Mesodermal cell (in vitro differentiated cells): ENCODE measurements around the gene GPER1.

Experiments used
- H3K27ac ChIP-seq: 2 replicates; pipeline ENCODE4 v1.7.0; 2013; ENCODE audit warnings: mild to moderate bottlenecking, low read depth, low read length, moderate library complexity; ENCODE audit not compliant: severe bottlenecking
- H3K36me3 ChIP-seq: 2 replicates; pipeline ENCODE4 v1.7.1; 2013; ENCODE audit warnings: mild to moderate bottlenecking, low read length, moderate library complexity; ENCODE audit not compliant: control insufficient read depth, insufficient read depth
- H3K4me1 ChIP-seq: one replicate; pipeline ENCODE4 v1.7.1; 2013; ENCODE audit warnings: mild to moderate bottlenecking, low read length; ENCODE audit not compliant: insufficient read depth, control insufficient read depth, poor library complexity, severe bottlenecking
- H3K4me3 ChIP-seq: 2 replicates; pipeline ENCODE4 v1.7.0; 2013; ENCODE audit warnings: low read length, control low read depth, mild to moderate bottlenecking; ENCODE audit not compliant: insufficient read depth, poor library complexity, severe bottlenecking; ENCODE audit errors: extremely low read depth
- H3K9me3 ChIP-seq: 2 replicates; pipeline ENCODE4 v1.7.1; 2013; ENCODE audit warnings: mild to moderate bottlenecking, low read length, moderate library complexity; ENCODE audit not compliant: control insufficient read depth
- WGBS, 2 experiments: methylation state at CpG; one replicate each; pipeline ENCODE4 v1.1.5; 2013; ENCODE audit warnings: missing lambda C conversion rate in 2 of 2; ENCODE audit not compliant: insufficient coverage in 2 of 2; 5-methylcytosine and 5-hydroxymethylcytosine counted together

GPER1 gene

GRCh38 chr7:1092161-1092632 is 4.3 kb downstream of the GPER1 start:
- Histone ChIP-seq H3K36me3 (peaks cover 16% of the 10 kb centered on the region), H3K27ac (no peak overlapping the region), H3K4me3 (no peak overlapping the region), H3K4me1 (peaks cover 41% of the 10 kb centered on the region), H3K9me3 (no peaks in the 10 kb centered on the region)
- WGBS, 2 experiments, result 96 to 97% methylated on average over 37 to 40 of the region's 40 CpGs

DNA sequence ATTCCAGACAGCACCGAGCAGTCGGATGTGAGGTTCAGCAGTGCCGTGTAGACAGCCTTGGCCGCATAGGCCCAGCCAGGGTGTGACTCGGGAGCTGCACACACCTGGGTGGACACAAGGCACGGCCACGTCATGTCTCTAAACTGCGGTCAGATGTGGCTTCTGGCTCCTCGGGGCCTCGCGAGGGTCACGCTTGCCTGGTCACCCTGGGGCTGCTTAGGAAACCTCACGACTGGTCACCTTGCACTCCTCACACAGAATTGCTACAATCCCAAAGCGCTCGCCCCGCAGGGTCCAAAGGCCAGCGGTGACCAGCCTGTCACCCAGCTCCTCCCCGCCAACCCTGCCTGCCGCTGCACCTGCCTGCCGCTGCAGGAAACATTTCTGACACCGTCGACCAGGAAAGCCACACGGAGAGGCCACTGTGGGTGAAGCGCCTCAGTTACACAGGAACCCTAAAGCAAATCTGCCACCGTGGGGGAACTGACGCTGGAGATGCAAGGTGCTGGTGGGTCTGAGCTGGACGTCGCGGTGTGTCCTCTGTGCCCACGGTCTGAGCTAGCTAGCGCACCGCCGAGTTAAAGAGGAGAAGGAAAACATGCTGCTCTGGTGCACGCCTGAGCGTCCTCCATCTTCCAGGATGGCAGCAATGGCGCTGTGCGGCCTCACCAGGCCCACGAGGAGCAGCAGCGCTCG is 5.0 kb downstream of the GPER1 start:
- WGBS, 2 experiments, result 94 to 95% methylated on average over 39 to 40 of the region's 40 CpGs
- Histone ChIP-seq H3K36me3 (peaks cover 17% of the 10 kb centered on the region), H3K9me3 (no peaks in the 10 kb centered on the region), H3K4me3 (no peak overlapping the region), H3K4me1 (peaks cover 41% of the 10 kb centered on the region), H3K27ac (no peak overlapping the region)

- 95 to 96% methylated on average over 10 to 11 of the region's 14 CpGs for WGBS, 2 experiments
- Histone ChIP-seq H3K4me3 (no peak overlapping the region), H3K4me1 (peaks cover 36% of the 10 kb centered on the region), H3K36me3 (peaks cover 22% of the 10 kb centered on the region), H3K27ac (no peak overlapping the region), H3K9me3 (no peaks in the 10 kb centered on the region)
These were observed 5.6 kb downstream of the GPER1 start for GRCh38 chr7:1093502-1093843.

DNA sequence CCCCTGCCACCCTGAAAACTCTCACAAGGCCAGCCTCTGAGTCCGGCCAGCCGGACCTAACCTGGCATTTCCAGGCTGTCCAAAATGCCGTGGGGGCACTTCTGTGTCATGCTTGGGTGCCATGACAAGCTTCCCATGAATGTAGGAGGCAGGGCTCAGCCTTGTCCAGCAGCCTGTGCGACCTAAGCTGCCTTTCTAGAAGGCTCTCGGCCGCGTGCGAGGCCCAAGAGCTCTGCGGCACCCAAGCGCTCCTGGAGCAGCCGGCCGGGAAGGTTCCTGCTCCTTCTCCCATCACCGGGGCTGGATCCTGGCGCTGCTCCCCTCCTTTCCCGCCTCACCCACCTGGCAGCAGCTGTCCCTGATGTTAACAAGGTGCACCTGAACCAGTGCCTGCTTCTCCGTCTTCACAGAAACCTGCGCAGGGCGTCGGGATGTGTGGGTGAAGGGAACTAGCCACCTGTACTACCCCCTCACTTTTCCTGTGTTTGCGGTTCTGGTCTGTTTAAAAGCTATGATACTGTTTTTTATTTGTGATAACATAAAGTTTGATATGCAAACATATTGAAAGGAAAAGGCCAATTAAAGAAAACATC is 6.1 kb downstream of the GPER1 start:
- Histone ChIP-seq H3K4me3 (no peak overlapping the region), H3K27ac (no peak overlapping the region), H3K9me3 (no peaks in the 10 kb centered on the region), H3K4me1 (peaks cover 31% of the 10 kb centered on the region), H3K36me3 (peaks cover 27% of the 10 kb centered on the region)
- 92 to 93% methylated on average over 15 to 19 of the region's 20 CpGs for WGBS, 2 experiments

DNA sequence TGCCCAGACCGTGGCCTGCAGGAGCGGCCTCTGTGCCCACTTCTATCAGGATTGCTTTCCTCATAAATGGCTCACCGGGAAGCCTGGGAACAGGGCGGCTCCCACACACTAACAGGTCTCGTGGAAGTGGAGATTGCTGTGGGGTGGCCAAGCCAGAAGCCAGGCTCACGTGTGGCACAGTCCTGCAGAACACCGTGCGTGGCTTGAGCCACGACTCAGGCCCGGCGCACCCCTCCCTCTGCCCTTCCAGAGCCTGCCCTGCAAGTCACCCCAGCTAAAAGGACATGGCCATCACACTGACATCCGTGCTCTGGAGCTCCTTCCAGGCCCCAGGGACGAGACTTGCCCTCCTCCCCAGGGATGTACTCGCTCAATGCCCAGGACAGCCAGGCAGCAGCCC is 7.0 kb downstream of the GPER1 start:
- H3K4me1 ChIP-seq, result peaks cover 26% of the 10 kb centered on the region

GRCh38 chr7:1095621-1096155 is 7.8 kb downstream of the GPER1 start:
- WGBS, 2 experiments, result 93 to 95% methylated on average over 22 to 23 of the region's 23 CpGs
- no peak overlapping the region for H3K4me3 ChIP-seq
- peaks cover 36% of the 10 kb centered on the region for H3K36me3 ChIP-seq
- H3K4me1 ChIP-seq, result peaks cover 28% of the 10 kb centered on the region
- H3K27ac ChIP-seq, result no peak overlapping the region
- H3K9me3 ChIP-seq, result no peaks in the 10 kb centered on the region

More for the DNA sequence above, 7.0 kb downstream of the GPER1 start:
- Histone ChIP-seq H3K9me3 (no peaks in the 10 kb centered on the region), H3K36me3 (peaks cover 35% of the 10 kb centered on the region), H3K4me3 (no peak overlapping the region), H3K27ac (no peak overlapping the region)
- WGBS, 2 experiments, result 97 to 99% methylated on average over 11 to 14 of the region's 14 CpGs

DNA sequence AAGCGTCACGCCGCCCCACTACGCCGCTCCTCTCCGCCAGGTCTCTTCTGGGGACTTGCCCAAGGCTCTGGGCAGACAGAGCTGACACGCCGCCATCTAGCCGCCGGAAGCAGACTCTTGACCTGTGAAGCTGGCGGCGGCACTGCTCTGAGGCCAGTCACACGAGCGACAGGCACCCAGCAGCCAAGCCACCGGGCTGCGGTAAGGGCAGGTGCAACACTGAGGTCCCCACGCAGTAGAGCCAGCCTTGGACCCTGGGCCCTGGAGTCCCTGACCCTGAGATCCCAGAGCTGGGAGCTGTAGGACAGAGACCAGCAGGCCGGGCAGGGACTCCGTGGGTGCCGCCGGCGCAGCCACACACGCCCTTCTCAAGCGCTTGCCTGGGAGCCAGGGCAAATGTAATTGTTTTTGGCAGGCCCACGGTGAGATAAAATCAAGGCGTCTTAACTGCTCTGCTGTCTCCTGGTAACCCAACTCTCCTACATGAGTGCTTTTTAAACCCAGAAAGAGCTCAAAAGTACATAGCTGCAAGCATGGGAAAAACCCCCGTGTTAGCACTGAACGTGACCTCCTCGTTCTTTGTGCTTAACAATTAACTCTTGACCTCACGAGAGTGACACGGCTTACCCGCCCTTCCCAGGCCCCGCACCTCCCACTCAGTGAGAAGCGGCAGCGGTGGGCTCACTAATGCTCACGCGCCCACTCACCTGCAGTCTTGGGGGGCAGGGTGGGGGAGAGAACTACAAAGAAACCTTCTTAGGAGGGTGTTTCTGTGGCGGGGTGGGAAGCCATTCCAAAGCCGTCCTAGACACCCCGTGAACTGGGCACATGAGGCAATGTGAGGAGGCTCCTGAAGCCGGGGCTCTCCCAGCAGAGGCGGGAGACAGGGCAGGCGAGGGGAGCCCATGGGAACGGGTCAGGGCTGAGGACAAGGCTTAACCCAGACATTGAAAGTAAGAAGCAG is 8.5 kb downstream of the GPER1 start:
- Histone ChIP-seq H3K4me3 (no peak overlapping the region), H3K4me1 (peaks cover 27% of the 10 kb centered on the region), H3K27ac (no peak overlapping the region), H3K36me3 (peaks cover 32% of the 10 kb centered on the region), H3K9me3 (no peaks in the 10 kb centered on the region)
- 92 to 93% methylated on average over 39 of the region's 44 CpGs for WGBS, 2 experiments

GRCh38 chr7:1097120-1097504 is 9.2 kb downstream of the GPER1 start:
- Histone ChIP-seq H3K4me3 (no peak overlapping the region), H3K9me3 (no peaks in the 10 kb centered on the region), H3K36me3 (peaks cover 26% of the 10 kb centered on the region), H3K4me1 (peaks cover 26% of the 10 kb centered on the region), H3K27ac (no peak overlapping the region)
- 93 to 95% methylated on average over 6 to 10 of the region's 13 CpGs for WGBS, 2 experiments

DNA sequence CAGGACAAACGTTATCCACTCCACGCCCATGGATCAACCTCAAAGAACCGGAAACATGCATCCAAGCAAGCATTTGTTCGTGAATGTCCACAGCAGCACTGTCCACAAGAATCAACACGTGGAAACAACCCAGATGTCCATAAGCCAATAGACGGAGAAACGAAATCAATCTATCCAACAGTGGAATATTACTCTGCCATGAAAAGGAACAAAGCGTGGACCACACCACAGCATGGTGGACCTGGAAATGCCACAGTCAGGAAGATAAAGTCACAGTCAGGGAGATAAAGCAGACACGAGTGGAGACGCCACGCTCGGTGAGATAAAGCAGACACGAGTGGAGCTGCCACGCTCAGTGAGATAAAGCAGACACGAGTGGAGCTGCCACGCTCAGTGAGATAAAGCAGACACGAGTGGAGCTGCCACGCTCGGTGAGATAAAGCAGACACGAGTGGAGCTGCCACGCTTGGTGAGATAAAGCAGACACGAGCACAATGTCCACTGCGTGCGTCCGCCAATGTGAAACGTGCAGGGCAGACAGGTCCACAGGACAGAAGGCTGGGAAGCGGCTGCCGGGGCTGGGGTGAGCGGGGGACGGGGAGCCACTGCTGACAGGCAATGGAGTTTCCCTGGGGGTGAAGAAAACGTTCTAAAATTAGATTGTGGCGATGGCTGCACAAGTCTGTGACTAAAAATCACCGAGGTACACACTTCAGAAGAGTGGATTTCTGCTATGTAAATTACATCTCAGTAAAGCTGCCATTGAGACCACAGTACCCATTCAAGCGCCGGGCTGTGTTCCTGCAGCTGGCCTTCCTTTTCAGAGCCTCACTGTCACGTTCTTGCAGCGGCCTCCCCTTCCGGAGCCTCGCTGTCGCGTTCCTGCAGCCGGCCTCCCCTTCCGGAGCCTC is 10.6 kb downstream of the GPER1 start:
- no peak overlapping the region for H3K27ac ChIP-seq
- H3K4me3 ChIP-seq, result no peak overlapping the region
- peaks cover 25% of the 10 kb centered on the region for H3K36me3 ChIP-seq
- peaks cover 26% of the 10 kb centered on the region for H3K4me1 ChIP-seq
- no peaks in the 10 kb centered on the region for H3K9me3 ChIP-seq
- 93 to 96% methylated on average over 39 of the region's 43 CpGs for WGBS, 2 experiments

- H3K27ac ChIP-seq, result no peak overlapping the region
- H3K4me3 ChIP-seq, result no peak overlapping the region
- H3K9me3 ChIP-seq, result no peaks in the 10 kb centered on the region
- 94 to 96% methylated on average over 12 to 26 of the region's 26 CpGs for WGBS, 2 experiments
- H3K36me3 ChIP-seq, result peaks cover 22% of the 10 kb centered on the region
- peaks cover 26% of the 10 kb centered on the region for H3K4me1 ChIP-seq
These were observed 11.2 kb downstream of the GPER1 start for GRCh38 chr7:1099154-1099542.
